Parathyroid adenoma (tissue), 2 donors: ENCODE results near the gene DEFB121.

Experiments used
- H2AFZ ChIP-seq: fragments of 300-600 bp; sonication (generic); one replicate; pipeline ENCODE4 v1.7.0; 2017; ENCODE audit warnings: antibody characterized with exemption, mild to moderate bottlenecking
- H3K27ac ChIP-seq: fragments of 300-600 bp; sonication (generic); one replicate; pipeline ENCODE4 v1.7.0; 2017
- H3K27me3 ChIP-seq: fragments of 300-600 bp; sonication (generic); one replicate; pipeline ENCODE4 v1.7.0; 2017; ENCODE audit warnings: low read length; ENCODE audit not compliant: control insufficient read depth, insufficient read depth
- H3K36me3 ChIP-seq: fragments of 300-600 bp; sonication (generic); one replicate; pipeline ENCODE4 v1.7.0; 2017; ENCODE audit warnings: low read length; ENCODE audit not compliant: control insufficient read depth, insufficient read depth
- H3K4me1 ChIP-seq: fragments of 300-600 bp; sonication (generic); one replicate; pipeline ENCODE4 v1.7.0; 2017; ENCODE audit warnings: control low read depth
- H3K4me2 ChIP-seq: fragments of 300-600 bp; sonication (generic); one replicate; pipeline ENCODE4 v1.7.0; 2017; ENCODE audit warnings: low read length
- H3K4me3 ChIP-seq: fragments of 300-600 bp; sonication (generic); one replicate; pipeline ENCODE4 v1.7.0; 2017; ENCODE audit warnings: low read depth, low read length
- H3K79me2 ChIP-seq: fragments of 300-600 bp; sonication (generic); one replicate; pipeline ENCODE4 v1.7.0; 2017; ENCODE audit warnings: control low read depth
- H3K9ac ChIP-seq: fragments of 300-600 bp; sonication (generic); one replicate; pipeline ENCODE4 v1.7.0; 2017; ENCODE audit warnings: mild to moderate bottlenecking
- H3K9me3 ChIP-seq: fragments of 300-600 bp; sonication (generic); one replicate; pipeline ENCODE4 v1.7.0; 2017; ENCODE audit warnings: low read length; ENCODE audit not compliant: control insufficient read depth
- TF ChIP-seq, protein P1 (sequence below): fragments of 300-600 bp; sonication (generic); IDR thresholded peaks from one replicate; pipeline ENCODE4 v1.7.0; 2017; ENCODE audit warnings: antibody characterized with exemption, mild to moderate bottlenecking
- donor health status: primary hyperparathyroidism.

DEFB121 gene

DNA sequence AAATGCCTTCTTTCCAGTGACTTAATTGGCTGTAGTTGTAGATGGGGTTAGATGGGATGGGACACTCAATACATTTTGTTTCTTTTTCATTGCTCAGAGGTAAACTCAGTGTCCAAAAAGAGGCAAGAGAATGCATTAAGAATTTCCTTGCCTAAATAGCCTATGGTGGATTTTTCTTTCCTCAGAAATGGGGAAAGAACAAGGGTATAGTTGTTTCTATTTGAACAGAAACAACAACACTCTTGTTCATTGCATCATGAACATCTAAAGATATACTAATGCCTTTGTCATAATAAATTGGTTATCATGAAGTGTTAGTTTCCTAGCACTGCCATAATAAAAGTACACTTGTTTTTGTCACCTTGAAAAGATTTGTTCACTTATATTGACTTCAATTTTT is 19.8 kb upstream of the DEFB121 start:
- no peak overlapping the region for H3K4me2 ChIP-seq
- no peak overlapping the region for H3K27ac ChIP-seq
- H3K36me3 ChIP-seq, result no peaks in the 10 kb centered on the region
- H2AFZ ChIP-seq, result no peak overlapping the region
- no peaks in the 10 kb centered on the region for H3K27me3 ChIP-seq
- H3K9ac ChIP-seq, result no peak overlapping the region
- H3K4me1 ChIP-seq, result no peaks in the 10 kb centered on the region
- TF ChIP-seq, protein P1, sequence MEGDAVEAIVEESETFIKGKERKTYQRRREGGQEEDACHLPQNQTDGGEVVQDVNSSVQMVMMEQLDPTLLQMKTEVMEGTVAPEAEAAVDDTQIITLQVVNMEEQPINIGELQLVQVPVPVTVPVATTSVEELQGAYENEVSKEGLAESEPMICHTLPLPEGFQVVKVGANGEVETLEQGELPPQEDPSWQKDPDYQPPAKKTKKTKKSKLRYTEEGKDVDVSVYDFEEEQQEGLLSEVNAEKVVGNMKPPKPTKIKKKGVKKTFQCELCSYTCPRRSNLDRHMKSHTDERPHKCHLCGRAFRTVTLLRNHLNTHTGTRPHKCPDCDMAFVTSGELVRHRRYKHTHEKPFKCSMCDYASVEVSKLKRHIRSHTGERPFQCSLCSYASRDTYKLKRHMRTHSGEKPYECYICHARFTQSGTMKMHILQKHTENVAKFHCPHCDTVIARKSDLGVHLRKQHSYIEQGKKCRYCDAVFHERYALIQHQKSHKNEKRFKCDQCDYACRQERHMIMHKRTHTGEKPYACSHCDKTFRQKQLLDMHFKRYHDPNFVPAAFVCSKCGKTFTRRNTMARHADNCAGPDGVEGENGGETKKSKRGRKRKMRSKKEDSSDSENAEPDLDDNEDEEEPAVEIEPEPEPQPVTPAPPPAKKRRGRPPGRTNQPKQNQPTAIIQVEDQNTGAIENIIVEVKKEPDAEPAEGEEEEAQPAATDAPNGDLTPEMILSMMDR, result no peak
- H3K9me3 ChIP-seq, result no peaks in the 10 kb centered on the region
- H3K4me3 ChIP-seq, result no peak overlapping the region
- H3K79me2 ChIP-seq, result no peaks in the 10 kb centered on the region

- Histone ChIP-seq H3K4me2 (no peak overlapping the region), H2AFZ (no peak overlapping the region), H3K36me3 (no peaks in the 10 kb centered on the region), H3K9ac (no peak overlapping the region), H3K27ac (no peak overlapping the region), H3K9me3 (no peaks in the 10 kb centered on the region), H3K4me1 (no peaks in the 10 kb centered on the region), H3K79me2 (no peaks in the 10 kb centered on the region), H3K27me3 (no peaks in the 10 kb centered on the region), H3K4me3 (no peak overlapping the region)
- TF ChIP-seq, protein P1, result no peak
Observed at GRCh38 chr20:31418307-31418706, 12.3 kb upstream of the DEFB121 start.

GRCh38 chr20:31415653-31416052 is 9.6 kb upstream of the DEFB121 start:
- no peak overlapping the region for H3K9ac ChIP-seq
- no peak overlapping the region for H3K4me2 ChIP-seq
- H3K27me3 ChIP-seq, result no peaks in the 10 kb centered on the region
- TF ChIP-seq, protein P1, result no peak
- no peak overlapping the region for H2AFZ ChIP-seq
- H3K4me3 ChIP-seq, result no peak overlapping the region
- no peaks in the 10 kb centered on the region for H3K9me3 ChIP-seq
- H3K79me2 ChIP-seq, result no peaks in the 10 kb centered on the region
- no peak overlapping the region for H3K27ac ChIP-seq
- no peaks in the 10 kb centered on the region for H3K36me3 ChIP-seq
- no peaks in the 10 kb centered on the region for H3K4me1 ChIP-seq

GRCh38 chr20:31414381-31414780 is 8.4 kb upstream of the DEFB121 start:
- TF ChIP-seq, protein P1, result no peak
- no peak overlapping the region for H3K27ac ChIP-seq
- H3K79me2 ChIP-seq, result no peaks in the 10 kb centered on the region
- no peaks in the 10 kb centered on the region for H3K9me3 ChIP-seq
- H3K36me3 ChIP-seq, result no peaks in the 10 kb centered on the region
- H3K4me3 ChIP-seq, result no peak overlapping the region
- H3K27me3 ChIP-seq, result no peaks in the 10 kb centered on the region
- H3K4me2 ChIP-seq, result no peak overlapping the region
- H3K4me1 ChIP-seq, result no peaks in the 10 kb centered on the region
- H3K9ac ChIP-seq, result no peak overlapping the region
- H2AFZ ChIP-seq, result no peak overlapping the region

DNA sequence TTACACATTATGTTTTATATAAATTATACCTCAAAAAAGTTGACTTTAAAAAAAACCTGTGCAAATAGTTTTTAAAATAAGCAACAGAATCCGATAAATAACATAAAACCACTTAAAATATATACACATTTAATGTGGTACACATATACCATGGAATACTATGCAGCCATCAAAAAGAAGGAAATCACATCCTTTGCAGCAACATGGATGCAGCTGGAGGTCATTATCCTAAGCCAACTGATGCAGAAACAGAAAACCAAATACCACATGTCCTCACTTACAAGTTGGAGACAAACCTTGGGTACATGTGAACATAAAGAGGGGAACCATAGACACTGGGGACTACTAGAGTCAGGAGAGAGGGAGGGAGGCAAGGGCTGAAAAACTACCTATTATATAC is 4.0 kb upstream of the DEFB121 start:
- TF ChIP-seq, protein P1, result no peak

More for the DNA sequence above, 4.0 kb upstream of the DEFB121 start:
- no peak overlapping the region for H3K4me2 ChIP-seq
- no peaks in the 10 kb centered on the region for H3K79me2 ChIP-seq
- H3K9ac ChIP-seq, result no peak overlapping the region
- H3K4me1 ChIP-seq, result no peaks in the 10 kb centered on the region
- no peaks in the 10 kb centered on the region for H3K36me3 ChIP-seq
- no peaks in the 10 kb centered on the region for H3K27me3 ChIP-seq
- no peaks in the 10 kb centered on the region for H3K9me3 ChIP-seq
- no peak overlapping the region for H3K4me3 ChIP-seq
- no peak overlapping the region for H3K27ac ChIP-seq
- H2AFZ ChIP-seq, result no peak overlapping the region
